HEK293 (cell line): ENCODE data around the gene ZNF738.
"Not testable (repeated sequence)": the region's sequence is repeated elsewhere in the genome, so short reads cannot be mapped to it uniquely, and the experiment has no call there.

Experiments used
- CTCF ChIA-PET: fragments of 350-600 bp; formaldehyde crosslinking; extraction: SDS; loops from one replicate; lab custom pipeline; 2021; ENCODE audit warnings: antibody characterized with exemption; lab: Yijun Ruan, JAX
- POLR2A ChIA-PET: fragments of 300-600 bp; formaldehyde crosslinking; extraction: SDS; loops from one replicate; lab custom pipeline; 2020; ENCODE audit warnings: antibody characterized with exemption, inconsistent platforms; lab: Yijun Ruan, JAX
- H3K27ac ChIP-seq: fragments of 200-500 bp; sonication (Bioruptor generic); 2 replicates; pipeline ENCODE4 v1.5.1; 2014; ENCODE audit warnings: low read depth, low read length, control low read depth, inconsistent platforms; ENCODE audit errors: extremely low read depth
- H3K36me3 ChIP-seq, 2 experiments: fragments of 200-500 bp in 1 of 2; sonication (Bioruptor generic) in 1 of 2; 1 replicate in 1 of 2; 2 replicates in 1 of 2; pipeline ENCODE4 v1.5.1; 2014 to 2017; ENCODE audit warnings: inconsistent platforms in 2 of 2, low read length in 2 of 2; ENCODE audit not compliant: control insufficient read depth in 2 of 2, insufficient read depth in 1 of 2
- H3K4me1 ChIP-seq: fragments of 200-500 bp; sonication (Bioruptor generic); 2 replicates; pipeline ENCODE4 v1.5.1; 2014; ENCODE audit warnings: mild to moderate bottlenecking, low read length, inconsistent platforms; ENCODE audit not compliant: control insufficient read depth, insufficient read depth
- H3K4me3 ChIP-seq: 2 replicates; pipeline ENCODE4 v1.5.1; 2011; ENCODE audit warnings: low read depth, mild to moderate bottlenecking, control low read depth, low read length, moderate library complexity
- H3K9me3 ChIP-seq: fragments of 200-500 bp; sonication (Bioruptor generic); 2 replicates; pipeline ENCODE4 v1.5.1; 2014; ENCODE audit warnings: low read depth, low read length, inconsistent platforms; ENCODE audit not compliant: control insufficient read depth, insufficient read depth
- HOXD13 ChIP-seq: sonication (generic); formaldehyde crosslinking; IDR thresholded peaks from 2 replicates; pipeline ENCODE4 v1.8.0; 2022; ENCODE audit warnings: missing genetic modification reagents, borderline replicate concordance
- RBAK ChIP-seq: fragments of 450-650 bp; formaldehyde crosslinking; IDR thresholded peaks from 2 replicates; pipeline ENCODE4 v1.5.1; 2016; ENCODE audit warnings: missing biosample characterization, missing genetic modification characterization
- SCRT1 ChIP-seq: fragments of 450-650 bp; formaldehyde crosslinking; IDR thresholded peaks from 2 replicates; pipeline ENCODE4 v1.5.1; 2016; ENCODE audit warnings: missing biosample characterization, missing genetic modification characterization, borderline replicate concordance
- SETDB1 ChIP-seq: IDR thresholded peaks from one replicate; pipeline ENCODE4 v1.6.1; 2017; ENCODE audit warnings: mild to moderate bottlenecking, low read length, moderate library complexity, mixed read lengths; ENCODE audit not compliant: insufficient read length
- TRIM28 ChIP-seq: IDR thresholded peaks from 2 replicates; pipeline ENCODE4 v1.6.1; 2011; ENCODE audit warnings: low read length, control low read depth, borderline replicate concordance
- YY2 ChIP-seq: fragments of 450-650 bp; formaldehyde crosslinking; IDR thresholded peaks from 2 replicates; pipeline ENCODE4 v1.5.1; 2016; ENCODE audit warnings: missing biosample characterization, missing genetic modification characterization
- ZBTB20 ChIP-seq: fragments of 450-650 bp; formaldehyde crosslinking; IDR thresholded peaks from 2 replicates; pipeline ENCODE4 v1.5.1; 2016; ENCODE audit warnings: missing biosample characterization, missing genetic modification characterization
- ZBTB49 ChIP-seq: fragments of 450-650 bp; formaldehyde crosslinking; IDR thresholded peaks from 2 replicates; pipeline ENCODE4 v1.5.1; 2016; ENCODE audit warnings: missing biosample characterization, missing genetic modification characterization, low read depth
- ZFP69B ChIP-seq: fragments of 450-650 bp; formaldehyde crosslinking; IDR thresholded peaks from 2 replicates; pipeline ENCODE4 v1.5.1; 2016; ENCODE audit warnings: missing biosample characterization, missing genetic modification characterization
- ZNF10 ChIP-seq: fragments of 450-650 bp; formaldehyde crosslinking; IDR thresholded peaks from 2 replicates; pipeline ENCODE4 v1.5.1; 2017; ENCODE audit warnings: missing biosample characterization, missing genetic modification characterization
- ZNF121 ChIP-seq: fragments of 450-650 bp; formaldehyde crosslinking; IDR thresholded peaks from 2 replicates; pipeline ENCODE4 v1.5.1; 2016; ENCODE audit warnings: missing biosample characterization, missing genetic modification characterization
- ZNF174 ChIP-seq: fragments of 450-650 bp; formaldehyde crosslinking; IDR thresholded peaks from 2 replicates; pipeline ENCODE4 v1.5.0; 2017; ENCODE audit warnings: missing biosample characterization, mild to moderate bottlenecking, missing genetic modification characterization
- ZNF18 ChIP-seq: fragments of 450-650 bp; formaldehyde crosslinking; IDR thresholded peaks from 2 replicates; pipeline ENCODE4 v1.5.1; 2016; ENCODE audit warnings: missing biosample characterization, missing genetic modification characterization
- ZNF223 ChIP-seq: fragments of 450-650 bp; formaldehyde crosslinking; IDR thresholded peaks from 2 replicates; pipeline ENCODE4 v1.5.1; 2016; ENCODE audit warnings: missing biosample characterization, missing genetic modification characterization
- ZNF391 ChIP-seq: fragments of 450-650 bp; formaldehyde crosslinking; IDR thresholded peaks from 2 replicates; pipeline ENCODE4 v1.5.1; 2016; ENCODE audit warnings: low read depth, missing biosample characterization, missing genetic modification characterization, borderline replicate concordance
- ZNF561 ChIP-seq: fragments of 450-650 bp; IDR thresholded peaks from 2 replicates; pipeline ENCODE4 v1.5.1; 2018; ENCODE audit warnings: missing biosample characterization, missing genetic modification characterization, borderline replicate concordance
- ZNF596 ChIP-seq: fragments of 450-650 bp; IDR thresholded peaks from 2 replicates; pipeline ENCODE4 v1.5.0; 2018; ENCODE audit warnings: missing biosample characterization, mild to moderate bottlenecking, missing genetic modification characterization, moderate library complexity
- ZNF677 ChIP-seq: fragments of 450-650 bp; IDR thresholded peaks from 2 replicates; pipeline ENCODE4 v1.5.0; 2018; ENCODE audit warnings: missing biosample characterization, mild to moderate bottlenecking, missing genetic modification characterization, moderate library complexity
- TF ChIP-seq, protein P1 (sequence below): fragments of 450-650 bp; formaldehyde crosslinking; IDR thresholded peaks from 2 replicates; pipeline ENCODE4 v1.5.1; 2016; ENCODE audit warnings: missing biosample characterization, missing genetic modification characterization
- TF ChIP-seq, protein P2 (sequence below): fragments of 450-650 bp; IDR thresholded peaks from 2 replicates; pipeline ENCODE4 v1.5.1; 2018; ENCODE audit warnings: missing biosample characterization, missing genetic modification characterization
- TF ChIP-seq, protein P3 (sequence below): fragments of 450-650 bp; IDR thresholded peaks from 2 replicates; pipeline ENCODE4 v1.5.1; 2018; ENCODE audit warnings: missing biosample characterization, mild to moderate bottlenecking, missing genetic modification characterization

ZNF738 gene

GRCh38 chr19:21328885-21329605, 29.8 kb upstream of the ZNF738 start, which contains the start of gene ZNF708 (continued):
- TF ChIP-seq ZBTB20 (tag by site-specific recombination), result peak; percentile 53; the same call in 1 of the 2 replicates
- no peak for TF ChIP-seq ZFP69B (tag by site-specific recombination)
- TF ChIP-seq YY2 (tag by site-specific recombination), result no peak
- peak; percentile 61; the same call in 1 of the 2 replicates for TF ChIP-seq ZNF10 (tag by site-specific recombination)
- TF ChIP-seq ZNF121, result no peak
- TF ChIP-seq TRIM28, result 0 out of 2 replicates have a peak, but pooled peaks have one; percentile 51
- TF ChIP-seq, protein P1, sequence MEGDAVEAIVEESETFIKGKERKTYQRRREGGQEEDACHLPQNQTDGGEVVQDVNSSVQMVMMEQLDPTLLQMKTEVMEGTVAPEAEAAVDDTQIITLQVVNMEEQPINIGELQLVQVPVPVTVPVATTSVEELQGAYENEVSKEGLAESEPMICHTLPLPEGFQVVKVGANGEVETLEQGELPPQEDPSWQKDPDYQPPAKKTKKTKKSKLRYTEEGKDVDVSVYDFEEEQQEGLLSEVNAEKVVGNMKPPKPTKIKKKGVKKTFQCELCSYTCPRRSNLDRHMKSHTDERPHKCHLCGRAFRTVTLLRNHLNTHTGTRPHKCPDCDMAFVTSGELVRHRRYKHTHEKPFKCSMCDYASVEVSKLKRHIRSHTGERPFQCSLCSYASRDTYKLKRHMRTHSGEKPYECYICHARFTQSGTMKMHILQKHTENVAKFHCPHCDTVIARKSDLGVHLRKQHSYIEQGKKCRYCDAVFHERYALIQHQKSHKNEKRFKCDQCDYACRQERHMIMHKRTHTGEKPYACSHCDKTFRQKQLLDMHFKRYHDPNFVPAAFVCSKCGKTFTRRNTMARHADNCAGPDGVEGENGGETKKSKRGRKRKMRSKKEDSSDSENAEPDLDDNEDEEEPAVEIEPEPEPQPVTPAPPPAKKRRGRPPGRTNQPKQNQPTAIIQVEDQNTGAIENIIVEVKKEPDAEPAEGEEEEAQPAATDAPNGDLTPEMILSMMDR (tag by site-specific recombination), result no peak
- no peak for TF ChIP-seq HOXD13 (CRISPR knock-in tag)

DNA sequence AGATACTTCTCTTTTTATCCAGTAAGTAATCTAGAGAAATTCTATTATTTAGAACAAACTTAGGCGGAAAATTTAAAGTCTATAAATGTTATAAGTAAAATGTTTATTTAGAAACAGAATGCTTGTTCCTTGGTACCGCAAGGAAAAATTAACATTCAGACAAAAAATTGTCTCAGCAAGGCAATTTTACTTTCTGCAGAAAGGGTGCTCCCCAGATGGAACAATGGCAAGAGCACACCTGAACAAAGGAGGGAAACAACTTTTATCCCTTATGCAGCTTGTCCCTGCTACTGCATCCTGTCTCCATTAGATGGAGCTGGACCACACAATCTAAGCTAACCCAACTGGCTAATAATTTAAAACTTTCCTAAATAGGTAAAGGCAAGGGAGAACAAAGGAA, 23.1 kb upstream of the ZNF738 start:
- Histone ChIP-seq H3K27ac (no peak overlapping the region), H3K4me3 (no peak overlapping the region), H3K9me3 (no peaks in the 10 kb centered on the region), H3K36me3 (no peaks in the 10 kb centered on the region)
- TF ChIP-seq SETDB1 (peak; percentile 94), ZNF174 (tag by site-specific recombination) (no peak), ZNF561 (tag by site-specific recombination) (peak; percentile 73; the same call in 1 of the 2 replicates)
- TF ChIP-seq, all 188 proteins: peak for 2
- POLR2A ChIA-PET, result no interaction called here
- H3K4me1 ChIP-seq, result no peaks in the 10 kb centered on the region
- CTCF ChIA-PET, result no interaction called here

DNA sequence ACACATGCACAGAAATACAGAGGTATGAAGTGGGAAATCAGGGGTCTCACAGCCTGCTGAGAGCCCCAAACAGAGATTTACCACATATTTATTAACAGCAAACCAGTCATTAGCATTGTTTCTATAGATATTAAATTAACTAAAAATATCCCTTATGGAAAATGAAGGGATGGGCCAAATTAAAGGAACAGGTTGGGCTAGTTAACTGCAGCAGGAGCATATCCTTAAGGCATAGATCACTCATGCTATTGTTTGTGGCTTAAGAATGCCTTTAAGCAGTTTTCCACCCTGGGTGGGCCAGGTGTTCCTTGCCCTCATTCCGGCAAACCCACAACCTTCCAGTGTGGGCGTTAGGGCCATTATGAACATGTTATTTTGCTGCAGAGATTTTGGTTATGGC, 14.0 kb upstream of the ZNF738 start:
- POLR2A ChIA-PET, H3K27ac ChIP-seq, H3K9me3 ChIP-seq, H3K36me3 ChIP-seq, H3K4me3 ChIP-seq, H3K4me1 ChIP-seq: not testable (repeated sequence)
- CTCF ChIA-PET, result interaction anchor here (1.2 kb wide), 1 partner anchor 36 kb away, joined by 4 read pairs; no protein-coding TSS in a partner anchor

DNA sequence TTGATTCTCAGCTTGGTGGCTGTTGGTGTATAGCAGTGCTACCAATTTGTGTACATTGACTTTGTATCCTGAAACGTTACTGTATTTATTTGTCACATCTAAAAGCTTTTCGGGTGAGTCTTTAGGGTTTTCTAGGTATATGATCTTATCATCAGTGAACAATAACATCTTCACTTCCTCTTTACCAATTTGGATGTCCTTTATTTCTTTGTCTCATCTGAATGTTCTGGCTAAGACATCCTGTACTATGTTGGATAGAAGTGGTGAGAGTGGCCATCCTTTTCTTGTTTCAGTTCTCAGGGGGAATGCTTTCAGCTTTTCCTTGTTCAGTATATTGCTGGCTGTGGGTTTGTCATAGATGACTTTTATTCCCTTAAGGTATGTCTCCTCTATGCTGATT, 6.0 kb upstream of the ZNF738 start:
- no peak overlapping the region for H3K4me3 ChIP-seq
- H3K27ac ChIP-seq, result no peak overlapping the region
- H3K4me1 ChIP-seq, result no peaks in the 10 kb centered on the region
- no peaks in the 10 kb centered on the region for H3K9me3 ChIP-seq
- CTCF ChIA-PET, result interaction anchor here (0.7 kb wide), 1 partner anchor 353 kb away, joined by 3 read pairs; no protein-coding TSS in a partner anchor
- POLR2A ChIA-PET, result interaction anchor here (1.6 kb wide), 1 partner anchor 24 kb away, joined by 4 read pairs; the partner anchor contains the start of gene ZNF708
- H3K36me3 ChIP-seq, result no peaks in the 10 kb centered on the region
- TF ChIP-seq RBAK (no peak), ZNF223 (tag by site-specific recombination) (no peak), ZNF596 (tag by site-specific recombination) (no peak), SCRT1 (tag by site-specific recombination) (no peak), ZNF677 (tag by site-specific recombination) (no peak), ZBTB49 (tag by site-specific recombination) (no peak), ZNF391 (tag by site-specific recombination) (no peak), ZNF121 (no peak), ZNF18 (tag by site-specific recombination) (no peak)
- TF ChIP-seq, protein P2, sequence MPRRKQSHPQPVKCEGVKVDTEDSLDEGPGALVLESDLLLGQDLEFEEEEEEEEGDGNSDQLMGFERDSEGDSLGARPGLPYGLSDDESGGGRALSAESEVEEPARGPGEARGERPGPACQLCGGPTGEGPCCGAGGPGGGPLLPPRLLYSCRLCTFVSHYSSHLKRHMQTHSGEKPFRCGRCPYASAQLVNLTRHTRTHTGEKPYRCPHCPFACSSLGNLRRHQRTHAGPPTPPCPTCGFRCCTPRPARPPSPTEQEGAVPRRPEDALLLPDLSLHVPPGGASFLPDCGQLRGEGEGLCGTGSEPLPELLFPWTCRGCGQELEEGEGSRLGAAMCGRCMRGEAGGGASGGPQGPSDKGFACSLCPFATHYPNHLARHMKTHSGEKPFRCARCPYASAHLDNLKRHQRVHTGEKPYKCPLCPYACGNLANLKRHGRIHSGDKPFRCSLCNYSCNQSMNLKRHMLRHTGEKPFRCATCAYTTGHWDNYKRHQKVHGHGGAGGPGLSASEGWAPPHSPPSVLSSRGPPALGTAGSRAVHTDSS (tag by site-specific recombination), result no peak
- TF ChIP-seq, protein P3, sequence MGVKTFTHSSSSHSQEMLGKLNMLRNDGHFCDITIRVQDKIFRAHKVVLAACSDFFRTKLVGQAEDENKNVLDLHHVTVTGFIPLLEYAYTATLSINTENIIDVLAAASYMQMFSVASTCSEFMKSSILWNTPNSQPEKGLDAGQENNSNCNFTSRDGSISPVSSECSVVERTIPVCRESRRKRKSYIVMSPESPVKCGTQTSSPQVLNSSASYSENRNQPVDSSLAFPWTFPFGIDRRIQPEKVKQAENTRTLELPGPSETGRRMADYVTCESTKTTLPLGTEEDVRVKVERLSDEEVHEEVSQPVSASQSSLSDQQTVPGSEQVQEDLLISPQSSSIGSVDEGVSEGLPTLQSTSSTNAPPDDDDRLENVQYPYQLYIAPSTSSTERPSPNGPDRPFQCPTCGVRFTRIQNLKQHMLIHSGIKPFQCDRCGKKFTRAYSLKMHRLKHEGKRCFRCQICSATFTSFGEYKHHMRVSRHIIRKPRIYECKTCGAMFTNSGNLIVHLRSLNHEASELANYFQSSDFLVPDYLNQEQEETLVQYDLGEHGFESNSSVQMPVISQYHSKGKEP (tag by site-specific recombination), result no peak
